ENCODE measurements around the gene CRIP2. TPM values are rescaled to one million over a fixed set of nuclear protein-coding genes. Genes with fewer than 3 reads are reported as not detected.

The CRIP2 gene
- total and polyA plus RNA-seq, 2 of the 13 experiments (the other 11 are each of a cell fraction or from before 2014, with no cell fraction given), result 31.6 to 37.9 TPM

DNA sequence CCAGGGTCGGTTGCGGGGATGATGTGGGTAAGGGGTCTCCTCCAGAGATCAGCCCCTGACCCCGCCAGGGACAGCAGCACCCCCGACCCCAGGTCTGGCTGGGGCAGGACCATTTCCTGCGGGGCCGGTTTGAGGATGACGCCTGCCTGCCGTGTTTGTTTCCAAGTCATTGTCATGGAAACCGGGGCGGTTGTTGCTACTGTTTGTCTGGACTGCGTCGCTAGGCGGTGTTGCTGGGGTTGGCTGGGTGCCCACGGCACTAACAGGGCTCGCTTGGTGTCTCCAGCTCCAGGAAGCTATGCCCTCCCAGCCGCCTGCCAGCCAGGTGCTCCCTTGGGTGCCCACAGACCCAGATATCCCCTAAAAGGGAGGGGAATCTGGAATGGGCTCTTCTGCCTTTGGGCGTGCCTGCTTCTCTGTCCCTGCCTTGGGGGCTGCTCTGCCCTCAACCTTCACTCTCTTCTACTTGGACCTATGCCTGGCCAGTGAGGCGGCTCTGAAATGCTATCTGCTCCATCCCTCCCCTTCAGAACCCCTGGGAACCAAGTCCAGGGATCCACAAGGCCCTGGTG is 7.4 kb downstream of the CRIP2 start (continued):
- TF ChIP-seq FOXP4 (CRISPR knock-in tag; IDR thresholded peaks at IDR 0.05) (peak; percentile 41; the same call in 1 of the 2 replicates), FOXK1 (CRISPR knock-in tag; IDR thresholded peaks at IDR 0.05; ENCODE audit: borderline replicate concordance, low read depth) (peak; percentile 79; the same call in 1 of the 2 replicates), REL (CRISPR knock-in tag; conservative IDR thresholded peaks at IDR 0.05) (no peak), SP4 (CRISPR knock-in tag; IDR thresholded peaks at IDR 0.05) (peak; percentile 26; the same call in 1 of the 2 replicates), ZNF496 (CRISPR knock-in tag; IDR thresholded peaks at IDR 0.05; ENCODE audit: insufficient replicate concordance) (no peak), HNRNPH1 (optimal IDR thresholded peaks at IDR 0.05; ENCODE audit: low read depth, low read length) (no peak), ZNF547 (CRISPR knock-in tag; IDR thresholded peaks at IDR 0.05) (no peak), DNMT1 (CRISPR knock-in tag; IDR thresholded peaks at IDR 0.05) (no peak), RBM22 (optimal IDR thresholded peaks at IDR 0.05; ENCODE audit: low read length) (no peak), ZNF747 (CRISPR knock-in tag; IDR thresholded peaks at IDR 0.05; ENCODE audit: borderline replicate concordance) (no peak), ZNF781 (CRISPR knock-in tag; IDR thresholded peaks at IDR 0.05; ENCODE audit: borderline replicate concordance, not compliant biosample characterization) (no peak), RXRA (CRISPR knock-in tag; IDR thresholded peaks at IDR 0.05) (peak; percentile 53; the same call in 1 of the 2 replicates), IRF2 (CRISPR knock-in tag; IDR thresholded peaks at IDR 0.05) (0 out of 2 replicates have a peak, but pooled peaks have one; percentile 18), PBX3 (CRISPR knock-in tag; IDR thresholded peaks at IDR 0.05; ENCODE audit: borderline replicate concordance) (no peak), FOSL2 (CRISPR knock-in tag; IDR thresholded peaks at IDR 0.05) (0 out of 2 replicates have a peak, but pooled peaks have one; percentile 20), DDIT3 (CRISPR knock-in tag; IDR thresholded peaks at IDR 0.05) (no peak)
- TF ChIP-seq, protein P1, sequence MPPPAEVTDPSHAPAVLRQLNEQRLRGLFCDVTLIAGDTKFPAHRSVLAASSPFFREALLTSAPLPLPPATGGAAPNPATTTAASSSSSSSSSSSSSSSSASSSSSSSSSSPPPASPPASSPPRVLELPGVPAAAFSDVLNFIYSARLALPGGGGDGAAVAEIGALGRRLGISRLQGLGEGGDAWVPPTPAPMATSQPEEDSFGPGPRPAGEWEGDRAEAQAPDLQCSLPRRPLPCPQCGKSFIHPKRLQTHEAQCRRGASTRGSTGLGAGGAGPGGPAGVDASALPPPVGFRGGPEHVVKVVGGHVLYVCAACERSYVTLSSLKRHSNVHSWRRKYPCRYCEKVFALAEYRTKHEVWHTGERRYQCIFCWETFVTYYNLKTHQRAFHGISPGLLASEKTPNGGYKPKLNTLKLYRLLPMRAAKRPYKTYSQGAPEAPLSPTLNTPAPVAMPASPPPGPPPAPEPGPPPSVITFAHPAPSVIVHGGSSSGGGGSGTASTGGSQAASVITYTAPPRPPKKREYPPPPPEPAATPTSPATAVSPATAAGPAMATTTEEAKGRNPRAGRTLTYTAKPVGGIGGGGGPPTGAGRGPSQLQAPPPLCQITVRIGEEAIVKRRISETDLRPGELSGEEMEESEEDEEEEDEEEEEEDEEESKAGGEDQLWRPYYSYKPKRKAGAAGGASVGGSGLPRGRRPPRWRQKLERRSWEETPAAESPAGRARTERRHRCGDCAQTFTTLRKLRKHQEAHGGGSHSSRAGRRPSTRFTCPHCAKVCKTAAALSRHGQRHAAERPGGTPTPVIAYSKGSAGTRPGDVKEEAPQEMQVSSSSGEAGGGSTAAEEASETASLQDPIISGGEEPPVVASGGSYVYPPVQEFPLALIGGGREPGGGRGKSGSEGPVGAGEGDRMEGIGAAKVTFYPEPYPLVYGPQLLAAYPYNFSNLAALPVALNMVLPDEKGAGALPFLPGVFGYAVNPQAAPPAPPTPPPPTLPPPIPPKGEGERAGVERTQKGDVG (CRISPR knock-in tag; IDR thresholded peaks at IDR 0.05; ENCODE audit: borderline replicate concordance), result no peak
- TF ChIP-seq, protein P2, sequence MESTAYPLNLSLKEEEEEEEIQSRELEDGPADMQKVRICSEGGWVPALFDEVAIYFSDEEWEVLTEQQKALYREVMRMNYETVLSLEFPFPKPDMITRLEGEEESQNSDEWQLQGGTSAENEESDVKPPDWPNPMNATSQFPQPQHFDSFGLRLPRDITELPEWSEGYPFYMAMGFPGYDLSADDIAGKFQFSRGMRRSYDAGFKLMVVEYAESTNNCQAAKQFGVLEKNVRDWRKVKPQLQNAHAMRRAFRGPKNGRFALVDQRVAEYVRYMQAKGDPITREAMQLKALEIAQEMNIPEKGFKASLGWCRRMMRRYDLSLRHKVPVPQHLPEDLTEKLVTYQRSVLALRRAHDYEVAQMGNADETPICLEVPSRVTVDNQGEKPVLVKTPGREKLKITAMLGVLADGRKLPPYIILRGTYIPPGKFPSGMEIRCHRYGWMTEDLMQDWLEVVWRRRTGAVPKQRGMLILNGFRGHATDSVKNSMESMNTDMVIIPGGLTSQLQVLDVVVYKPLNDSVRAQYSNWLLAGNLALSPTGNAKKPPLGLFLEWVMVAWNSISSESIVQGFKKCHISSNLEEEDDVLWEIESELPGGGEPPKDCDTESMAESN (CRISPR knock-in tag; conservative IDR thresholded peaks at IDR 0.05), result no peak
- TF ChIP-seq, protein P3, sequence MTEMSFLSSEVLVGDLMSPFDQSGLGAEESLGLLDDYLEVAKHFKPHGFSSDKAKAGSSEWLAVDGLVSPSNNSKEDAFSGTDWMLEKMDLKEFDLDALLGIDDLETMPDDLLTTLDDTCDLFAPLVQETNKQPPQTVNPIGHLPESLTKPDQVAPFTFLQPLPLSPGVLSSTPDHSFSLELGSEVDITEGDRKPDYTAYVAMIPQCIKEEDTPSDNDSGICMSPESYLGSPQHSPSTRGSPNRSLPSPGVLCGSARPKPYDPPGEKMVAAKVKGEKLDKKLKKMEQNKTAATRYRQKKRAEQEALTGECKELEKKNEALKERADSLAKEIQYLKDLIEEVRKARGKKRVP (CRISPR knock-in tag; IDR thresholded peaks at IDR 0.05), result no peak

All from HepG2 (cell line).